BJ (cell line): ENCODE results near the gene CEBPG. TPM values are rescaled to one million over a fixed set of nuclear protein-coding genes. Genes with fewer than 3 reads are reported as not detected.

Experiments used
- CTCF ChIA-PET: fragments of 350-600 bp; formaldehyde crosslinking; extraction: SDS; loops from one replicate; lab custom pipeline; 2021; ENCODE audit warnings: antibody characterized with exemption, inconsistent platforms; lab: Yijun Ruan, JAX
- POLR2A ChIA-PET: fragments of 300-600 bp; sonication (Branson Sonifier 250); formaldehyde crosslinking; extraction: SDS; loops from one replicate; lab custom pipeline; 2021; ENCODE audit warnings: antibody characterized with exemption; lab: Charles Lee
- DNase-seq: peaks from one replicate; pipeline ENCODE4 v3.0.0-alpha.2; 2011; ENCODE audit warnings: low read depth
- H3K27me3 ChIP-seq: 2 replicates; pipeline ENCODE4 v1.6.0; 2011; ENCODE audit warnings: low read length; ENCODE audit not compliant: control insufficient read depth, insufficient read depth
- H3K36me3 ChIP-seq: 2 replicates; pipeline ENCODE4 v1.5.1; 2011; ENCODE audit warnings: low read length; ENCODE audit not compliant: control insufficient read depth, insufficient read depth
- H3K4me3 ChIP-seq: 2 replicates; pipeline ENCODE4 v1.5.1; 2011; ENCODE audit warnings: low read depth, mild to moderate bottlenecking, control low read depth, low read length
- CTCF ChIP-seq: IDR thresholded peaks from 2 replicates; pipeline ENCODE4 v1.5.1; 2011; ENCODE audit warnings: low read depth, mild to moderate bottlenecking, control low read depth, inconsistent platforms, low read length, moderate library complexity; ENCODE audit not compliant: insufficient read depth
- polyA plus RNA-seq: library from polyadenylated mRNA; depleted of rRNA; stranded (reverse); fragments of >200 nt; gene quantifications from 2 replicates; pipeline ENCODE4 v1.2.3, GENCODE V29; 2011

The CEBPG gene
- polyA plus RNA-seq, 1 experiment: 16.0 TPM

- CTCF ChIA-PET: interaction anchor here (0.9 to 19.0 kb wide), 11 partner anchors 8 to 373 kb away, joined by 3 to 405 read pairs (median 4); no protein-coding TSS in a partner anchor
- no peaks in the 10 kb centered on the region for H3K36me3 ChIP-seq
- H3K4me3 ChIP-seq: no peak overlapping the region
- H3K27me3 ChIP-seq: no peaks in the 10 kb centered on the region
- no peak for DNase-seq
- no peak for TF ChIP-seq CTCF
- POLR2A ChIA-PET: no interaction called here
Measured at GRCh38 chr19:33404506-33405253, 31.2 kb downstream of the CEBPG start.

GRCh38 chr19:33405254-33405552 is 31.7 kb downstream of the CEBPG start:
- TF ChIP-seq CTCF: no peak
- Histone ChIP-seq H3K36me3 (0 out of 2 replicates have a peak, but pooled peaks cover 2% of the 10 kb centered on the region), H3K27me3 (no peaks in the 10 kb centered on the region), H3K4me3 (no peak overlapping the region)
- DNase-seq: no peak
- POLR2A ChIA-PET: no interaction called here
- CTCF ChIA-PET: interaction anchor here (0.9 to 19.0 kb wide), 7 partner anchors 8 to 365 kb away, joined by 3 to 405 read pairs (median 6); no protein-coding TSS in a partner anchor

GRCh38 chr19:33405553-33406461 is 32.3 kb downstream of the CEBPG start:
- ChIA-PET CTCF (interaction anchor here (0.6 to 19.0 kb wide), 23 partner anchors 9 to 364 kb away, joined by 3 to 405 read pairs (median 4); no protein-coding TSS in a partner anchor), POLR2A (no interaction called here)
- DNase-seq: no peak

GRCh38 chr19:33406521-33407139 is 33.1 kb downstream of the CEBPG start:
- peak; percentile 96 for TF ChIP-seq CTCF
- ChIA-PET CTCF (interaction anchor here (0.6 to 19.0 kb wide), 36 partner anchors 10 to 614 kb away, joined by 3 to 405 read pairs (median 4); partner anchors contain the start of gene SLC7A10), POLR2A (no interaction called here)

More at GRCh38 chr19:33405553-33406461, 32.3 kb downstream of the CEBPG start:
- TF ChIP-seq CTCF: no peak
- H3K4me3 ChIP-seq: no peak overlapping the region
- 0 out of 2 replicates have a peak, but pooled peaks cover 2% of the 10 kb centered on the region for H3K36me3 ChIP-seq
- no peaks in the 10 kb centered on the region for H3K27me3 ChIP-seq

More at GRCh38 chr19:33406521-33407139, 33.1 kb downstream of the CEBPG start:
- DNase-seq: no peak
- H3K4me3 ChIP-seq: no peak overlapping the region
- 0 out of 2 replicates have a peak, but pooled peaks cover 2% of the 10 kb centered on the region for H3K36me3 ChIP-seq
- H3K27me3 ChIP-seq: no peaks in the 10 kb centered on the region
